Measurements from ENCODE around the gene C14orf93. TPM values are rescaled to one million over a fixed set of nuclear protein-coding genes. Genes with fewer than 3 reads are reported as not detected.
A peak's percentile ranks its signal among the peaks of the same experiment; 100 is the strongest.

C14orf93 gene
- total RNA-seq, 4 donors from 2014 or later: 4.6 to 11.2 (median 9.9) TPM

DNA sequence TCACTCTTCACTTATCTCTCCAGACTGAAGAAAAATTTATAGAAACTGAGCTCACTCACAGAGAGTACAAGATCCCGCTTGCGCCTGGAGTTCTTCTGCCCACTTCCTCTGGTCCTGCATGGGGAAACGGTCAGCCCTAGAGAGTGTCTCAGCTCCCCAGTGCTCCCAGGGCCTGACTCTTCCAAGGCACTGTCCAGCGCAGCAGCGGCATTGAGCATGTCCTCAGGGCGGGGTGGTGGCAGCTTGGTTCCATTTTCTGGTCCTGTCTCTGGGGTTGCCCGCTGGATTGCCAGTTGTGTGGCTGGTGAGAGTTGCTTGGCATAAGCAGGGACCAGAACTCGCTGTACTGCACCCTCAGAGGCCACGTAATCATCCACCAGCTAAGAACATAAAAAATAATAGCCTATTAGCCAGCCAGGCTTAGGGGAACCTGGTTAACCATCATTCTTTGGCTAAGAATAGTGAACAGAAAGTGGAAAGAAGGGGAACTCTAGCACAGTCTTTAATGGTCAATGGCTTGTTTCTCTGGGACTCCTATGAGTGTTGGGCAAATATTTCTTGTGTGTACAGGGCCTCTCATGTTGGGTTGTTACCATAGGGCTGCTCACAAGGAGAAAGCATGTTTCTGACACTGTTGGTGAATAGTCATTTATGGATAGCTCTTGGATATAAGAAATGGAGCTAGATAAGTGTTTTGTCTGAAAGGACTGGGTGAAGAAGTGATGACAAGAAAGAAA, 13.9 kb downstream of the C14orf93 start:
- peaks cover 0 to 10% (median 8%) of the 10 kb centered on the region in 4 donors for H3K4me1 ChIP-seq
- H3K9me3 ChIP-seq: no peaks in the 10 kb centered on the region
- H3K27me3 ChIP-seq: no peaks in the 10 kb centered on the region
- intact Hi-C loops (cut with DNase I): loop anchor here (2.0 kb wide), 1 partner anchor 55 kb away; no protein-coding TSS in a partner anchor
- no peak overlapping the region for H3K27ac ChIP-seq (replicated peaks in 1 of 4)
- WGBS: 94% methylated on average over 9 of the region's 9 CpGs
- DNase-seq (ENCODE audit: extremely low spot score): no peak
- H3K4me3 ChIP-seq: no peak overlapping the region
- TF ChIP-seq EP300 (IDR thresholded peaks at IDR 0.05) (no peak), POLR2AphosphoS5 (IDR thresholded peaks at IDR 0.05) (no peak)
- TF ChIP-seq, protein P1, sequence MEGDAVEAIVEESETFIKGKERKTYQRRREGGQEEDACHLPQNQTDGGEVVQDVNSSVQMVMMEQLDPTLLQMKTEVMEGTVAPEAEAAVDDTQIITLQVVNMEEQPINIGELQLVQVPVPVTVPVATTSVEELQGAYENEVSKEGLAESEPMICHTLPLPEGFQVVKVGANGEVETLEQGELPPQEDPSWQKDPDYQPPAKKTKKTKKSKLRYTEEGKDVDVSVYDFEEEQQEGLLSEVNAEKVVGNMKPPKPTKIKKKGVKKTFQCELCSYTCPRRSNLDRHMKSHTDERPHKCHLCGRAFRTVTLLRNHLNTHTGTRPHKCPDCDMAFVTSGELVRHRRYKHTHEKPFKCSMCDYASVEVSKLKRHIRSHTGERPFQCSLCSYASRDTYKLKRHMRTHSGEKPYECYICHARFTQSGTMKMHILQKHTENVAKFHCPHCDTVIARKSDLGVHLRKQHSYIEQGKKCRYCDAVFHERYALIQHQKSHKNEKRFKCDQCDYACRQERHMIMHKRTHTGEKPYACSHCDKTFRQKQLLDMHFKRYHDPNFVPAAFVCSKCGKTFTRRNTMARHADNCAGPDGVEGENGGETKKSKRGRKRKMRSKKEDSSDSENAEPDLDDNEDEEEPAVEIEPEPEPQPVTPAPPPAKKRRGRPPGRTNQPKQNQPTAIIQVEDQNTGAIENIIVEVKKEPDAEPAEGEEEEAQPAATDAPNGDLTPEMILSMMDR (IDR thresholded peaks at IDR 0.05): no peak
- peaks cover 0 to 21% (median 3%) of the 10 kb centered on the region in 4 donors for H3K36me3 ChIP-seq

DNA sequence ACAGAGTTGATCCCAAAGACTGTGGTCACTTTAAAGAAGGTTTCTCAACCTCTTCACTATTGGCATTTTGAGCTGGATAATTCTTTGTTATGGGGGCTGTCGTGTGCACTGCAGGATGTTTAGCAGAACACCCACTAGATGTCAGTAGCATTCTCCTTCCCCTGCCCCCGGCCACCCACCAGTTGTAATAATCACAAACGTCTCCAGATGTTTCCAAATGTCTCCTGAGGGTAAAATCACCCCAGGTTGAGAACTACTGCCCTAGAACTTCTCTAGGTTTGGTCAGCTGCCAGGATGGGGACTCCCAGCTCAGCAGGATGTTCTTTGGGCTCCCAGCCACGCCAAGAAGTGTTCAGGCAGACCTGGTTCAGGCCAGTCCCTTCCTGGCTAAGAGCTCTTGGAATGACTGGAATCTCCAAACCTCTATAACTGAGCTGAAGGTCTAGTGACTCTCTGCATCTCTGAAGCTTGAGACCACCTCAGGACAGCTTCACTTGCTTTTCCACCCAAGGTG, 15.1 kb downstream of the C14orf93 start:
- intact Hi-C loops (cut with DNase I): loop anchor here (2.0 kb wide), 1 partner anchor 56 kb away; no protein-coding TSS in a partner anchor
- no peak for DNase-seq (ENCODE audit: extremely low spot score)

GRCh38 chr14:22993517-22993916, 16.4 kb downstream of the C14orf93 start:
- H3K4me1 ChIP-seq: peaks cover 0 to 10% (median 8%) of the 10 kb centered on the region in 4 donors
- intact Hi-C loops (cut with DNase I): no loop called here
- H3K27ac ChIP-seq (replicated peaks in 1 of 4): no peak overlapping the region
- no peak overlapping the region for H3K4me3 ChIP-seq
- DNase-seq (ENCODE audit: extremely low spot score): no peak
- no peaks in the 10 kb centered on the region for H3K9me3 ChIP-seq
- TF ChIP-seq, protein P1 (IDR thresholded peaks at IDR 0.05): no peak
- TF ChIP-seq EP300 (IDR thresholded peaks at IDR 0.05) (no peak), POLR2AphosphoS5 (IDR thresholded peaks at IDR 0.05) (no peak), POLR2A (IDR thresholded peaks at IDR 0.05; ENCODE audit: low read depth) (no peak)
- peaks cover 0 to 26% (median 12%) of the 10 kb centered on the region in 4 donors for H3K36me3 ChIP-seq
- H3K27me3 ChIP-seq: no peaks in the 10 kb centered on the region

More for the DNA sequence above, 15.1 kb downstream of the C14orf93 start:
- 18% methylated on average over 4 of the region's 4 CpGs for WGBS
- no peak overlapping the region for H3K27ac ChIP-seq (replicated peaks in 1 of 4)
- H3K36me3 ChIP-seq: peaks cover 0 to 21% (median 7%) of the 10 kb centered on the region in 4 donors
- peaks cover 0 to 10% (median 8%) of the 10 kb centered on the region in 4 donors for H3K4me1 ChIP-seq
- H3K9me3 ChIP-seq: no peaks in the 10 kb centered on the region
- no peak for TF ChIP-seq EP300 (IDR thresholded peaks at IDR 0.05)
- TF ChIP-seq, protein P1 (IDR thresholded peaks at IDR 0.05): peak; percentile 36 to 53 (median 47)
- H3K27me3 ChIP-seq: no peaks in the 10 kb centered on the region
- H3K4me3 ChIP-seq: no peak overlapping the region

DNA sequence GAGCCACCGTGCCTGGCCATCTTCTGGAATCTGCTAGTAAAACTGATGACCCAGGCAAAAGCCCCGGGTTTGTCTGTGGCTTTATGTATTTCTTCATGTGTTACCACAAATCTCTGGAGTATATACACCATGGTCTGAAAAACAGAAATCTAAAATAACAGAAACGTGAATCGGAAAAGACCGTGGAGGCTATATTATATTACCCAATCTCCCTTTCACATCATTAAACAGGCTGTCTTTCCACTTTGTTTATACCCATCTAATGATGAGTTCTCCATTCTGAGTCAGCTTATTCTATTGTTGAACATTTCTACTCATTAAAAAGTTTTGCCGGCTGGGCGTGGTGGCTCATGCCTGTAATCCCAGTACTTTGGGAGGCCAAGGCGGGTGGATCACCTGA, 18.1 kb downstream of the C14orf93 start:
- peaks cover 0 to 10% (median 8%) of the 10 kb centered on the region in 4 donors for H3K4me1 ChIP-seq
- H3K36me3 ChIP-seq: peaks cover 0 to 35% (median 13%) of the 10 kb centered on the region in 4 donors
- intact Hi-C loops (cut with DNase I): no loop called here
- no peak overlapping the region for H3K4me3 ChIP-seq
- TF ChIP-seq, protein P1 (IDR thresholded peaks at IDR 0.05): no peak
- TF ChIP-seq POLR2A (IDR thresholded peaks at IDR 0.05; ENCODE audit: low read depth): no peak
- TF ChIP-seq EP300 (IDR thresholded peaks at IDR 0.05): no peak
- no peak for TF ChIP-seq POLR2AphosphoS5 (IDR thresholded peaks at IDR 0.05)
- no peaks in the 10 kb centered on the region for H3K27me3 ChIP-seq
- no peaks in the 10 kb centered on the region for H3K9me3 ChIP-seq
- no peak for DNase-seq (ENCODE audit: extremely low spot score)
- no peak overlapping the region for H3K27ac ChIP-seq (replicated peaks in 1 of 4)
- WGBS: 91% methylated on average over 8 of the region's 8 CpGs

All from esophagus muscularis mucosa (tissue), 4 donors.